ENCODE data around the gene GRIP1.

GRIP1 gene

DNA sequence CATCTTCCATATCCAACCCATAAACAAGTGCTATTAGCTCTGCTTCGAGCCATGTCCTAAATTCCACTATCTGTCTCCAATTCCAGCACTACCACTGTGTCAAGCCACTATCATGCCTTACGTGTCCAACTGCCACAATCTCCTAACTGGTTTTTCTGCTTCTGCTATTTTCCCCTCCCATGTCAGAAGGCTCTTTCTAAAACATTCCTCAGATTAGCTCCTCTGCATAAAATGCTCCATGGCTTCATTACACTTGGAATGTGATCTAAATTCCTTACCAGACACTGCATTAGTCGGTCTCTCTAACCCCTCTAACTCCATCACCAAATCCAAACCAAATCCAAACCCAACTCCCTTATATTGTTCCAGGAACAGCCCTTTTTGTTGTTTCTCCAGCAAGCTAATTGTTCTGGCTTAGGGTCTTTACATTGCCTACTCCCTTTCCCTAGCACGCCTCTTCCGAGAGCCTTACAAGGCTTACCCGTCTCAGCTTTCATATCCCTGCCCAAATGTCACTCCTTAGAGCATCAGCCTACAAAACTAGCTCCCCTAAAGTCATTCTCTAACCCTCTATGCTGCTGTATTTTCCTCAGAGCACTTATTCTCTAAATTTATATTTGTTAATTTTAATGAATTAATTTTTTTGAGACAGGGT lies 236.8 kb downstream of the GRIP1 start:
- DNase-seq = no peak

DNA sequence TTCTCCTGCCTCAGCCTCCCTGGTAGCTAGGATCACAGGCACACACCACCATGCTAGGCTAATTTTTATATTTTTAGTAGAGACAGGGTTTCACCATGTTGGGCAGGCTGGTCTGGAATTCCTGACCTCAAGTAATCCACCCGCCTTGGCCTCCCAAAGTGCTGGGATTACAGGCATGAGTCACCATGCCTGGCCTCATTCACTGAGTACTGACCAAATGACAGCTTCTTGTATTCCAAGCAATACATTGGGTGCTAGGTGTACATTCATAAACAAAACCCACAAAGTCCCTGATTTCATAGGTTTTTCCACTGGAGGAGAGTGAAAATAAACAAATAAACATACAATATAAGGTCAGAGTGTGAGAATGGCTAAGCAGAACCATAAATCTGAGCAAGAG lies 240.3 kb downstream of the GRIP1 start:
- no peak for DNase-seq

DNA sequence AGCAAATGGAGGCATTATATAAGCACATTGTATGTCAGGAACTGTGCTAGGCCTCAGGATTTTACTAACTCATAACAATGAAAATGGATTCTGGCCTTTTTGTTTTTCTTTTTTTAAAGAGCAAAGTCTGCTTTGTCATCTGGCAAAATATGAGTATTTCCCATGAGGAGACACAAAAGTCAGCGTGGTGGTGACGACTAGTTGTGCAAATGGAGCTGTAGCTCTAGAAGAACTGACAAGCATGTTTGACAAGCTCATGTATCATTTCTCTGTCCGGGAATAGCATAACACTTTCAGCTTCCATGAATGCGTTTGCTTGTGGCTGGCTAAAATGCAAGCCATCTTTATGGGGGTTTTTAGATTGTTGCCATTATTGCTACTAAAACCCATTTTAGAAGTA lies 248.8 kb downstream of the GRIP1 start:
- no peak for DNase-seq

DNA sequence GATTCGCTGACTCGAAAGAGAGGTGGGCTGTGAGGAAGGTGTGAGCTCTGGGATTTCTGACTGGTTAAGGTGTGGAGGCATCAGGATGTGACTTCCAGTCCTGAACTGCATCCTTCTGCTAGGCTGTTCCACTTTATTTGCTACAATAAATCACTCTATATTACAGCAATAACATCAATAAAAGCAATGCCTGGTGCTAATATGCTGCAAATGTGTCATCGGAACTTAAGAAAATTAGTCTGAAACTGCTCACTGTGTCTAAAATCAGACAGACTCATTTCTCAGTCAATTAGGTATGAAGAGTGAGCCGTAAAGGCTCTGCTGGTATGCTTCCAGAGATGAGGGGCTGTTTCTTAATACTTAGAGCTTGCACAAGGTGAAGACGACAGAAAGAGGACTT lies 250.0 kb downstream of the GRIP1 start:
- DNase-seq = no peak

DNA sequence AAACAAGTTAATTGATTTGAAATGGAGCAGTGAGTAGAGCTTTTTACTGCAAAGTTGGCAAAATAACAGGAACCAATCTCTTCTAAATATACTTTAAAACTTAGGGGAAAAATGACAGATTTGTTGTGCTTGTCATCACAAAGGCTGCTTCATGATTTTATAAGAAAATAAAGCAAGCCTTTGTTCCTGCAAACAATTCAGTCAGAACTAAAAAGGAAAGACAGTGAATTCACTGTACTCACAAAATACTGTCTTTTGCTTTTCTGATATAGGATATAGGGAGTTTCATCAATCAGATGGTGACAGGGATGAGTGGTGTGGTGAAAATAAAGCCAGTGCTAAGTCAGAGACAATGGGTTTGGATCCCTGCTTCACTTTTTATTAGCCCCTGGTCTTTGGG lies 250.6 kb downstream of the GRIP1 start:
- DNase-seq = no peak

DNA sequence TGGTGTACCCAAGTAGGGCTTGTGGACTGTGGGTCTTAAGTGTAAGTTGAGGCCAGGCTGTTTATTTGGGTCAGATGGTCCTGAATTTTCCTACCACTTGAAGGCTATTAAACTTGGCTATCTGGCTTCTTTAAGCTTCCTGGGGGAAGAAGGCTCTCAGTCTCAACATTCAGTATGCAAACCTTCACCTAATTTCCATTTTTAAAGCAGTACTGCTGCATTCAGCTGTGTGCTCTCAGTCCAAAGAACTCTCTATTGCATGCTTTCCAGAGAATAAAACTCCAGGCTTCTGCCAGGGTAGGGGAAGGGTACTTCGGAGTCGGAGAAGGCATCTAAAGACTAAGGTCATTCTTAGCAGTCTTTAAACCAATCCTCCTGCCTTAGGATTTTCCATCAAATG lies 252.2 kb downstream of the GRIP1 start:
- no peak for DNase-seq

DNA sequence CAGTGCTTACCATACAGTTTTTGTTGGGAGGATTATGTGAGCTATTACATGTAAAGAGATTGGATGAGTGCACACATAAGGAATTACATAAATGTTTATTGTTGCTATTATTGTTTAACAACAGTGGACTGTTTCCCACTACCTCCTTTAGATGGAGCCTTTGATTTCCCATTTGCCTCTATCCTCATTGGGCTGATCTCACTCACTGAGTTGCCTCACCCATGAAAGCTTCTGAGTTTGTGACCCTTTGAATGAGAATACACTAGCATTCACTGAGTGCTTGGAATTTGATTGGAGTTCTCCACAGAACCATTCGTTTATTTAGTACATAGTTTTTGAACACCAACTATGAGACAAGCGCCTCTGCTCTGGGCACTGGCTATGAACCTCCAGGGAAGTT lies 255.6 kb downstream of the GRIP1 start:
- DNase-seq = no peak

DNA sequence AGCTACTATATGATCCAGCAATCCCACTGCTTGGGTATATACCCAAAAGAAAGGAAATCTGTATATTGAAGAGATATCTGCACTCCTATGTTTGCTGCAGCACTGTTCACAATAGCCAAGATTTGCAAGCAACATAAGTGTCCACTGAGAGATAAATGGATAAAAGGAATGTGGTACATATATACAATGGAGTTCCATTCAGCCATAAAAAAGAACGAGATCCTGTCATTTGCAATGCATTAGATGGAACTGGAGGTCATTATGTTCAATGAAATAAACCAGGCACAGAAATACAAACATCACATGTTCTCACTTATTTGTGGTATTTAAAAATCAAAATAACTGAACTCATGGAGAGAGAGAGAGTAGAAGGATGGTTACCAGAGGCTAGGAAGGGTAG lies 260.0 kb downstream of the GRIP1 start:
- DNase-seq = no peak

DNA sequence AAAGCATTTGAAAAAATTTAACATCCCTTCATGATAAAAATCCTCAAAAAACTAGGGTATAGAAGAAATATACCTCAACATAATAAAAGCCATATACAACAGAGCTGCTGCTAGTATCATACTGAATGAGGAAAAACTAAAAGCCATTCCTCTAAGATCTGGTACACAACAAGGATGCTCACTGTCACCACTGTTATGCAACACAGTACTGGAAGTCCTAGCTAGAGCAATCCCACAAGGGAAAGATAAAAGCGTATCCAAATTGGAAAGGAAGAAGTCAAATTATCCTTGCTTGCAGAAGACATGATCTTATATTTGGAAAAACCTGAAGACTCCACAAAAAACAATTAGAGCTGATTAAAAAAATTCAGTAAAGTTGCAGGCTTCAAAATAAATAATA lies 261.7 kb downstream of the GRIP1 start:
- DNase-seq = no peak

DNA sequence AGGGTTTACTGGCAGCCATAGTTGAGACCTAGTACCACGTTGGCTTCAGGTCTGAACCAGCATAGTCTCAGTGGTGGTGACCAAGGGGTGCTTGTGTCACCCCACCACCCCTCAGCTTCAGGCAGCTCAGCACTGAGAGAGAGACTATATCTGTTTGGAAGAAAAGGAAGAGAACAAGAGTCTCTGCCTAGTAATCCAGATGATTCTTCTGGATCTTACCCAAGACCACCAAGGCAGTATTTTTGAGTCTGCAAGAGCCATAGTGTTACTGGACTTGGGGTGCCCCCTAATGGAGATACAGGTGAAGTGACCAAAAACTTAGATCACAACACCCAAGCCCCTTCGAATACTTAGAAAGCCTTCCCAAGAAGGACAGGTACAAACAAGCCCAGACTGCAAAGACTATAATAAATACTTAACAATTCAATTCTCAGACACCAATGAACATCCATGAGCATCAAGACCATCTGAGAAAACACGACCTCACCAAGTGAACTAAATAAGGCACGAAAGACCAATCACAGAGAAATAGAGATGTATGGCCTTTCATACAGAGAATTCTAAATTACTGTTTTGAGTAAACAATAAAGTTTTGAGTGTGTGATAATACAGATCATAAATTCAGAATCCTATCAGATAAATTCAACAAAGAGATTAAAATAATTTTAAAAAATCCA lies 269.5 kb downstream of the GRIP1 start:
- DNase-seq = no peak

DNA sequence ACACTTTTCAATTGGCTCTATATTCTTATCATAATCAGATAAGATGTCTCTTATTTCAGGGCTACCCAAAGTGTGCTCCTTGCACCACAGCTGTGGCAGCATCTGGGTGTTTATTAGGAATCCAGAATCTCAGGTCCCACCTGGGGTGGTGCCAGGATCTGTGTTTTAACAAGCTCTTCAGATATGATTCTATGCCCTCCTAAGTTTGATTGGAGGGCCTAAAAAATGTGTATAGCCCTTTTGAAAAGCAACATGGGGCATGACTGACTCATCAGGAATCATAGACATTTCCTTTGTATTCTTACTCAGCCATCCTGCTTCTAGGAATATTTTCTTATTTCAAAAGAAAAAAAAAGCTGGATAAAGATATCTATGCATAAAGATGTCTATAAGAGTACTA lies 273.5 kb downstream of the GRIP1 start:
- peak; percentile 67 for DNase-seq

DNA sequence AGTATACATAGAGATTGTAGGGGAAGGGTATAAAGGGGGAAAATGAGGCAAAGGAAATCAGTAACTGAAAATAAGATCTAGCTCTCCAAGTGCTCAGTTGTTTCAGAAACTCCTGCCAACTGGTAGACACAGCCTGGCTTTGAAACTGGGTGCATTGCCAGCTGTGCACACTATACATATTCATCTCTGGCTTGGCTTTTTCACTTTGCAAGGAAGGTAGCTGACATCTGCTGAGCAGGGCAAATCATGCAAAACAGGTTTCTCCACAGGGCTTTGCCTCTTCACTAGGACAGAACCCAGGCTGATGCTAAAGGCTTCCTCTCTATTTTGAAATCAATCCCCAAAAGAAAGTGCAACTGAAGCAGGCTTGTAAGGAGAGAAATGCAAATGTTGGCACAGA lies 275.1 kb downstream of the GRIP1 start:
- DNase-seq = peak; percentile 79

DNA sequence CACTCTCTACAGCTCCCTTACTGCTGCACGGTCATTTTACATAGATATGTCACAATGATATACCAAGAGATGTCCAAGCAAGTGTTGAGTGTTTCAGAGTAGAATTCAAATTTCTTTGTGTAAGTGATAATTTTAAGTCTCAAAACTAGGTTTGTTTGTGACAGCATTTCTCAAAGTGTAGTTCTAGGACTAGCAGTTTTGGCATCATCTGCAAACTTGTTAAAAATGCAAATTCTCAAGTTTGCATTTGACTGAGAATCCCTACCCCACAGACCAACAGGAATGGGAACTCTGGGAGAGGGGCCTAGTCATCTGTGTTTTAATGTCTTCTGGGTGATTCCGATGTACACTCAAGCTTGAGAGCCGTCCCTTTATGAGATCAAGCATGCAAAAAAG lies 279.0 kb downstream of the GRIP1 start:
- DNase-seq = no peak

DNA sequence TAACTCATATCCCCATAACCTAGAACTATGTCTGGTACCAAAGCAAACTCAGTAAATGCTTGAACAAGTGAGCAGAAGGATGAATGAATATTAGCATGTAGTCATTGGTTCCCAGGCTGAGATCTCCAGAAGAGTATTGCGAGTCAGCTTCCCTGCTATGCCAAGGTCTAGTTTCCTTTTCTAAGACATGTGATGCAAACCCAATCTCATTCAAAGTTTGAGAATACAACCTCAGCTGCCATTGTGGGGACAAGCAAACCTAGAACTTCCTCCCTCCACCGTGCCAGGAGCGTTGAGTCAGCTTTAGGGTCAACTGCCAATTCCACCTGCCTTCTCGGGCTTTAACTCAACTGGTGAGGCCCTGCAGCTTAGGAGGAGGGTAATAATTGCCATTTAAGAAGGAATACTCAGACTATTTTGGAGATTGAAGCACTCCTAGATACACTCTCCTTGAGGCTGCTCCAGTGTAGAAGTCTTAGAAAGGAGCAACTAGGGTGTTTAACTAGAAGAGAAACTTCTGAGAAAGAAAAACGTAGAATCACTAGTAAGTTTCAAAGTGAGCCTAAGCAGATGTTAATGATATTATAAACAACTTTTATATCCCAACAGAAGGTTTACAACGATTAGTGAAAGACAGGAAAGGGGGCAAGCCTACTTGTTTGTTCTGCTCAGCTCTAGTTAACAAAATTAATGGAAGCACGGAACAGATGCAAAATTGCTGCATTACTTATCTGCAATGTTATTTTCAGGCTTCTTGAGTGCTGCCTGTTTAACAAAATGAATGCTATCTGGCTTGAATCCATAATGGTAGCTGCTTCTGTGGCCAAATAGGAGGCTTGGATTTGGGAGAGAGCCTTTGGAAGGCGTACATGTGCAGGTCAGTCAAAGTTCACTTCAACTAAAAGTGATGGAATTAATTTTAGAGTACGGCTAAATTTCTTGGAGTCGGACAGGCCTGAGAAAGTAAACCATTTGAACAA lies 279.7 kb downstream of the GRIP1 start:
- DNase-seq = peak; percentile 60

DNA sequence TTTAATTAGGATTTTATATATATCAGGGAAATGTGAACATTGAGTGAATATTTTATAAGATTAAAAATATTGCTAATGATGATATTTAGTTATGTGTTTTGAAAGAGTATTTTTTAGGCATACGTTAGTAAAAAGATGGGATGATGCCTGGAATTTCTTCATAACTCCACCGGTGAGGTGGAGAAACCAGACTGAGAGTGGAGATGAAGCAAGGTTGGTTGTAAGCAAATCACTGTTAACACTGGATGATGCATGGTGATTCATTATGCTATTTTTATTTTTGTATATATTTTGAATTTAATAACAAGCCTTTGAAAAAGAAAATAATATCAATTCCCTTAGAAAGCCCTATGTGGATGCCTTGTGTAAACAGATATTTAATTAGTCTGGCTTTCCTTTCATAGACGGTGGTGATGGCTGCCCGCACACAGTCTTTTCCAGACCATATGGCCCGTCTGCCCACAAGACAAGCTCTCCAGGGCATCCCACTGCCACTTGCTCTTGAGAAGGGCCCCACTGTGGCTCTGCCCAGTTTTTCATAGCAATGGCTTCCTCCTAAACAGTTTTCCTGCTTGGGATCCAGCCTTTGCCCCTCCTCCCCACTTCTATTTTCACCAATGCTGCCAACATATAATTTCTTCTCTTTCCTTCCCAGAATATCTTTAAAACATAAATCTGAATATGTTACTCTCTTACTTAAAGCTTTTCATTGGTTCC lies 281.1 kb downstream of the GRIP1 start:
- peak; percentile 38 for DNase-seq

DNA sequence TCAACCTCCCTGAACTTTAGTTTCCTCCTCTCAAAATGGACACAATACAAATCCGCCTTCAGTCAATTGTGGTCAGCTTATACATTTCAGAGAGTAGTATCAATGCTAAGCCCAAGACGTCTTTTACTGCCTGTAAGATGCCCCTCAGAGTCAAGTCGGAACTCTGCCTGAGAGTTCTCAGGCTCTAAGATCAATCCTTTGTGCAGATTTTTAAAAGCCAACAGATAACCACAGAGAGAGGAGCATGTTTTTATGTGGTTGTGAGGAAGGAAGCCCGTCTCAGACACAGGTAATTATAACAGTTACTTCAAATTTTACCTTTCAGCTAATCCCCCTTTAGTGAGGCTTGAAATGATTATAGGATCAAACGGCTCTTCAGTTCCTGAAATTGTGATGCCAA lies 285.0 kb downstream of the GRIP1 start:
- no peak for DNase-seq

DNA sequence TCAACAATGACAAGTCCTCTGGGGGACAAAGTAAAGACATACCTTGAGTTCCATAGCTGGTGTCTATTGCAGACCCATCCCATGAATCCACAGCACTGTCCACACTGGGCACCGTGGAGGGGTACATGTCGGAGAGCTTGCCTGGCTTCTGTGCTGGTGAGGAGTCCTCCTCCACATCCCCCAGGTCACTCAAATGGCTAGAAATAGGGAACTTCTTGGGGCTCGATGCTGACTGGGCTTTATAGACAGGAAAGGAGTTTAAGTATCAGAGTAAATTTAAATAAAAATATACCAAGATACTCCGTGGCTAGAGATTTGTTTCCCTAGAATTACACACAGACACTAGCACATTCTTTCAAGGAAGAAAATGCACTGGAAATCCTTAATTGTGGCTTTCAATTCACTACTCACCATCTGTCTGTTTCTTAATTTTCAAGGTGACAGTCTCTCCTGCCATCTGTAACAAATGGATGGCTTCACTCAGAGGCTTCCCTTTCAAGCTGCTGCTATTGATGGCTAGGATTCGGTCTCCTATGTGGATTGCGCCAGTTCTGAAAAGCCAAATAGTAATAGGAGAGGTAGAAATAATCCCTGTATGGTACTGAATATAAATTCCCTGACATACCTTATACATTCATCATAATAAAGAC lies 286.5 kb downstream of the GRIP1 start:
- DNase-seq = no peak

DNA sequence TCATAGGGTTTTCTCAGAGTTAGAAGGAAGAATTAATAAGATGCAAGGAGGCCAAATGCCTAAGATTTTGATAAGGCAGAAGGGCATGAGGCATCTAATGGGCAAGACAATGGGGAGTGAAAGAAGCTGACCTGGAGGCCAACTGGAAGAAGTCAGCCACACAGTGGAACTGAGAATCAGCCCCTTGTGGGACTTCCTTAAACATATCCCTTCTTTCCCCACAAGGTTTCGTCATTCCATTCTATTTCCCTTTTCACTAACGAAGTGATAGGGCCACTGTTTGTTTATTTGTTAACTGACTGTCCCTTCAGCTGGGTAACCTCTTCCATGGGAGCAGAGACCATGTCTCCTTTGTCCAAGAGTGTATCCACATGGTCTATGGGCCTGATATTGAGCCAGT lies 290.4 kb downstream of the GRIP1 start:
- no peak for DNase-seq

DNA sequence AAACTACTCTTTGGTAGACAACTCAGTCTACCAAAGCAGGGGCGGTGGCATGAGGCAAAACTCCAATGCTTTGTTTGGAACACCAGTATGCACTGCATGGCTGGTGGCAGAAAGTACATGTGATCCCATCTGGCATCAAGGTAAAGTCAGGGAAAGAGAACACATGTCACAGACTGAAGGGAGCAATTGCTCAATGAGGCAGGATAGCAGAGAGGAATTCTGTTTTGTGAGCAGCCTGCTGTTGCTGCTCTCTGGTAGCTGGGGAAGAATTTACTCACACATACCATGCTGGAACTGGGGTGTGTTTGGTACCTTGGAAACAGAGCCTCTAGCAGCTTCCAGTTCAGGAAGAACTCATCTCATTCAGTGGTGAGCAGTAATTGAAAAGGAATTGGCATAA lies 291.8 kb downstream of the GRIP1 start:
- no peak for DNase-seq

DNA sequence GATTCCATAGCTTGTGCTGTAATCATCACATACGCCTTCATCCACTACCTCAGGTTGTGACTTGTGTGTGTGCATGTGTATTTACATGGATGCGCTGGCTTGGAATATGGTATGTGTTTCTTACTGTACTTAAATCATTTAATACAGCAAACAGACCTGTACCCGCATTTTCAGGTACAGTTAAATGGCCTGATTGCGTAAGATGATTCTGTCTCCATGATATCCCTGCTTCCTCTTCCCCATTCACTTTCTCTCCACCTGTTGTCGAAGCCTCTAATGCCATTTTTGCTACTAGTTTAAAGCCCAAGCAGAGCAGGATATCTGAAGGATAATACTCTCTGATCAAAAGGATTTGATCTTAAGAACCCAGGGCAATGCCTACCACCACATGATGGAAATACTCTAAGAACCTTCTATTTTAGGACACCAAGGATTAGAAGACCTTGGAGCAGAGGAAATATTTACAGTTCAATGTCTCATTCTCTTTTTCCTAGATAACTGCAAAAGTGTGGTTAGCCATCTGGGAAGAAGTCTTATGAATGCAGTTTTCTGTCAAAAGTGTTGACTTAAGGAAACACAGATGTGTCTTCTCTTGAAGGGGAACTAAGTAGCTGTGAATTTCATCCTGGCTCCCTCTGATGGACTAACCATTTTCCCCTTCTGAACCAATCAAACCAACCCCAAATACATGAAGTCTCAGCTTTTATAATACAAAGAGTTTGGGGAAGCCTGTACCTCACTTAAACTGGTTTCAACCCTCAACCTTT lies 297.9 kb downstream of the GRIP1 start:
- no peak for DNase-seq

DNA sequence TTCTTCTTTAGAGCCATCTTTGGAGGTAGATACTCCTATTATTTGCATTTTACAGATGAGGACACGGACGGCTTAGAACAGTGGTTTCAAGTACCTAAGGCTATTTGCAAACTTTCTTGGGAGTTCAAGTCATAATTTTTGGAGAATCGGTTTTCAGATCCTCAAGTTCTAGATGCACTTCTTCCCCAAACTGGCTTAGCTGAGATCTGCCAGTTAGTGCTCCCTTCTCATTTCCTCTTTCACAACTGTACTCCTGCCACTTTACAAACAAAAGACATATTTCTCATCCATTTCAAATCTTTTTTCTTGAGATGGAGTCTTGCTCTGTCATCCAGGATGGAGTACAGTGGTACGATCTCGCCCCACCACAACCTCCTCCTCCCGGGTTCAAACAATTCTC lies 299.3 kb downstream of the GRIP1 start:
- no peak for DNase-seq

DNA sequence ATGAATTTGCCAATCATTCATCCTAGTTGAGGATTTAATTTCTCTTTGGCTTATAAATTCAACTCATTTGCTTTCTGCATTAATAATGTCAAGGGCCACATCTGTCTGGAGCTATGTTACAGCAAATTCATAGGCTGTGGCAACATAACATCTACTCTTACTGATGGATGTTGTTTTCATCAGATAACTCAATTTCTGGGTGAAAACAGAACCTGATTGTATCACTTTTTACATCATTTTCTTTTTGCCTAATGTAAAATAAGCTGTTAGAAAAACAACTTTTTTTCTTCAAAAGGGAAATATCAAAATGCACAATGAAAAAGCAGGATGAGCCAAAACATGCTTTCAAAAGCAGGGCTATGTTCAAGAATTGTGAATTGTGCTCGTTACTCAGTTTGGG lies 303.3 kb downstream of the GRIP1 start:
- no peak for DNase-seq
